Suprapubic skin (tissue), 4 donors: ENCODE results near the gene BAAT.

Experiments used
- CTCF ChIP-seq, 2 donors: fragments of 200-600 bp in 1 of 2; fragments of 450-650 bp in 1 of 2; sonication (generic) in 1 of 2; IDR thresholded peaks; one replicate each; pipeline ENCODE4 v1.5.1; 2016 to 2019; ENCODE audit warnings: antibody characterized with exemption in 2 of 2, mild to moderate bottlenecking in 1 of 2, moderate library complexity in 1 of 2
- POLR2A ChIP-seq, 2 donors: fragments of 450-650 bp; IDR thresholded peaks; one replicate each; pipeline ENCODE4 v1.6.1; 2017; ENCODE audit warnings: antibody characterized with exemption in 2 of 2, mild to moderate bottlenecking in 2 of 2, moderate library complexity in 2 of 2
- POLR2AphosphoS5 ChIP-seq, 3 donors: sonication (generic); formaldehyde crosslinking; IDR thresholded peaks; one replicate each; pipeline ENCODE4 v1.6.1; 2017; ENCODE audit warnings: antibody characterized with exemption in 3 of 3

GRCh38 chr9:101418518-101419430 is 34.0 kb upstream of the BAAT start:
- TF ChIP-seq CTCF (IDR thresholded peaks at IDR 0.05) (no peak), POLR2AphosphoS5 (IDR thresholded peaks at IDR 0.05) (no peak), POLR2A (IDR thresholded peaks at IDR 0.05) (no peak)
